Cerebellar cortex (tissue), 1 donor: ENCODE data around the gene RNASEH1.

Experiments used
- DNase-seq: peaks from one replicate; pipeline ENCODE4 v3.0.0-alpha.2; 2015; ENCODE audit warnings: low spot score

Gene RNASEH1

GRCh38 chr2:3558205-3559014, at the start of gene RNASEH1:
RNASEH1 (minus strand) TSS chr2:3558333; CDS start chr2:3558260, 73 bp downstream.
- DNase-seq = peak; percentile 98

- DNase-seq = peak; percentile 67
Measured at GRCh38 chr2:3606370-3607201, 48.5 kb upstream of the RNASEH1 start.

- DNase-seq = no peak
Measured at GRCh38 chr2:3606028-3606369, 47.9 kb upstream of the RNASEH1 start.

- DNase-seq = no peak
Measured at GRCh38 chr2:3604991-3605961, 47.1 kb upstream of the RNASEH1 start.

- DNase-seq = peak; percentile 73
Measured at GRCh38 chr2:3604207-3604877, 46.2 kb upstream of the RNASEH1 start.

- no peak for DNase-seq
Measured at GRCh38 chr2:3603536-3604206, 45.5 kb upstream of the RNASEH1 start.

GRCh38 chr2:3602553-3603339, 44.6 kb upstream of the RNASEH1 start:
- DNase-seq = no peak

GRCh38 chr2:3601561-3602271, 43.6 kb upstream of the RNASEH1 start:
- DNase-seq = no peak

GRCh38 chr2:3600256-3600855, 42.2 kb upstream of the RNASEH1 start:
- DNase-seq = no peak

- DNase-seq = no peak
Measured at GRCh38 chr2:3598912-3599854, 41.0 kb upstream of the RNASEH1 start.

- no peak for DNase-seq
Measured at GRCh38 chr2:3598197-3598910, 40.2 kb upstream of the RNASEH1 start.

- no peak for DNase-seq
Measured at GRCh38 chr2:3597567-3597966, 39.4 kb upstream of the RNASEH1 start.

GRCh38 chr2:3596901-3597417, 38.8 kb upstream of the RNASEH1 start:
- DNase-seq = no peak

- DNase-seq = no peak
Measured at GRCh38 chr2:3595985-3596384, 37.9 kb upstream of the RNASEH1 start.

- no peak for DNase-seq
Measured at GRCh38 chr2:3595404-3595803, 37.3 kb upstream of the RNASEH1 start.

- no peak for DNase-seq
Measured at GRCh38 chr2:3594493-3595281, 36.6 kb upstream of the RNASEH1 start, which contains the start of gene COLEC11. COLEC11 (plus strand) TSS chr2:3595112; CDS start chr2:3604341, 9,229 bp downstream.
